IMR-90 (cell line): ENCODE measurements around the gene FAM240A. TPM values are rescaled to one million over a fixed set of nuclear protein-coding genes. Genes with fewer than 3 reads are reported as not detected.

Source experiments
- ATAC-seq: fragments of 200-7000 bp; cut with Tn5 transposase; 2 replicates; pipeline ENCODE4 v1.9.1; 2020; ENCODE audit warnings: low read depth, mild to moderate bottlenecking, moderate library complexity
- BruUV-seq: library from RNA; stranded (reverse); fragments of 400-500 nt; replicated peaks from 2 replicates; lab custom pipeline; 2021; lab: Mats Ljungman, UMichigan
- CTCF ChIA-PET: fragments of 300-600 bp; formaldehyde crosslinking; extraction: SDS; loops from one replicate; lab custom pipeline; 2021; ENCODE audit warnings: antibody characterized with exemption; lab: Yijun Ruan, JAX
- POLR2A ChIA-PET: fragments of 300-600 bp; sonication (Branson Sonifier 250); formaldehyde crosslinking; loops from one replicate; lab custom pipeline; 2022; ENCODE audit warnings: antibody characterized with exemption; ENCODE audit not compliant: unreplicated experiment; lab: Charles Lee
- DNase-seq: peaks from one replicate; pipeline ENCODE4 v3.0.0; 2013
- H2AFZ ChIP-seq: replicated peaks from 2 replicates; pipeline ENCODE3; 2013; ENCODE audit warnings: low read length, mild to moderate bottlenecking; ENCODE audit not compliant: poor library complexity
- H2AK5ac ChIP-seq: 2 replicates; pipeline ENCODE4 v1.6.1; 2013; ENCODE audit warnings: low read depth, low read length, inconsistent platforms
- H2AK9ac ChIP-seq: replicated peaks from 2 replicates; pipeline ENCODE3; 2013; ENCODE audit warnings: mild to moderate bottlenecking, low read depth, low read length, moderate library complexity; ENCODE audit not compliant: poor library complexity
- H2BK120ac ChIP-seq: 2 replicates; pipeline ENCODE4 v1.6.1; 2013; ENCODE audit warnings: low read depth, low read length, inconsistent platforms
- H2BK15ac ChIP-seq: 3 replicates; pipeline ENCODE4 v1.6.1; 2013; ENCODE audit warnings: low read depth, low read length, inconsistent platforms
- H2BK20ac ChIP-seq: 2 replicates; pipeline ENCODE4 v1.6.1; 2013; ENCODE audit warnings: low read depth, mild to moderate bottlenecking, inconsistent platforms, low read length, moderate library complexity
- H2BK5ac ChIP-seq: 2 replicates; pipeline ENCODE4 v1.6.1; 2013; ENCODE audit warnings: mild to moderate bottlenecking, low read depth, low read length, inconsistent platforms; ENCODE audit not compliant: poor library complexity, severe bottlenecking
- H3K14ac ChIP-seq: replicated peaks from 2 replicates; pipeline ENCODE4 v1.6.1; 2013; ENCODE audit warnings: low read depth, low read length, inconsistent platforms
- H3K18ac ChIP-seq: 2 replicates; pipeline ENCODE4 v1.6.1; 2013; ENCODE audit warnings: low read depth, low read length, control low read depth
- H3K23ac ChIP-seq: 2 replicates; pipeline ENCODE4 v1.6.1; 2013; ENCODE audit warnings: low read depth, low read length, inconsistent platforms
- H3K27ac ChIP-seq: 2 replicates; pipeline ENCODE4 v1.5.1; 2013; ENCODE audit warnings: mild to moderate bottlenecking, control low read depth, low read length; ENCODE audit not compliant: insufficient read depth
- H3K27me3 ChIP-seq: 2 replicates; pipeline ENCODE4 v1.6.1; 2013; ENCODE audit warnings: low read length; ENCODE audit not compliant: control insufficient read depth, insufficient read depth
- H3K36me3 ChIP-seq: 2 replicates; pipeline ENCODE4 v1.6.1; 2013; ENCODE audit warnings: low read length, mixed read lengths; ENCODE audit not compliant: control insufficient read depth, insufficient read depth
- H3K4ac ChIP-seq: 2 replicates; pipeline ENCODE4 v1.6.1; 2013; ENCODE audit warnings: low read depth, low read length, inconsistent platforms
- H3K4me1 ChIP-seq: 2 replicates; pipeline ENCODE4 v1.6.1; 2013; ENCODE audit warnings: low read length, mixed read lengths; ENCODE audit not compliant: control insufficient read depth, insufficient read depth
- H3K4me2 ChIP-seq: 2 replicates; pipeline ENCODE4 v1.6.1; 2013; ENCODE audit warnings: low read depth, mild to moderate bottlenecking, control low read depth, low read length, moderate library complexity
- H3K4me3 ChIP-seq: 2 replicates; pipeline ENCODE4 v1.5.1; 2013; ENCODE audit warnings: low read depth, mild to moderate bottlenecking, control low read depth, low read length, moderate library complexity; ENCODE audit not compliant: insufficient read depth
- H3K56ac ChIP-seq: 2 replicates; pipeline ENCODE4 v1.6.1; 2013; ENCODE audit warnings: low read length, inconsistent platforms; ENCODE audit not compliant: insufficient read depth; ENCODE audit errors: extremely low read depth
- H3K79me1 ChIP-seq, 2 experiments: 2 replicates each; pipeline ENCODE4 v1.6.1; 2013; ENCODE audit warnings: low read length in 2 of 2, inconsistent platforms in 1 of 2, low read depth in 1 of 2
- H3K9ac ChIP-seq: 2 replicates; pipeline ENCODE4 v1.6.1; 2013; ENCODE audit warnings: low read depth, low read length, control low read depth
- H3K9me1 ChIP-seq: 2 replicates; pipeline ENCODE4 v1.6.1; 2013; ENCODE audit warnings: low read length, inconsistent platforms; ENCODE audit not compliant: insufficient read depth
- H3K9me3 ChIP-seq: 2 replicates; pipeline ENCODE4 v1.6.1; 2013; ENCODE audit warnings: low read length; ENCODE audit not compliant: control insufficient read depth, insufficient read depth
- H4K20me1 ChIP-seq: 2 replicates; pipeline ENCODE4 v1.6.1; 2013; ENCODE audit warnings: low read length, inconsistent platforms; ENCODE audit not compliant: insufficient read depth
- H4K5ac ChIP-seq: 2 replicates; pipeline ENCODE4 v1.6.1; 2013; ENCODE audit warnings: mild to moderate bottlenecking, low read depth, low read length, control low read depth
- H4K8ac ChIP-seq, 2 experiments: 2 replicates each; pipeline ENCODE4 v1.6.1; 2013; ENCODE audit warnings: low read depth in 2 of 2, low read length in 2 of 2, control low read depth in 1 of 2, inconsistent platforms in 1 of 2
- H4K91ac ChIP-seq: 2 replicates; pipeline ENCODE4 v1.6.1; 2013; ENCODE audit warnings: low read depth, low read length, inconsistent platforms; ENCODE audit not compliant: insufficient read depth
- BHLHE40 ChIP-seq: fragments of 150-350 bp; IDR thresholded peaks from 2 replicates; pipeline ENCODE4 v1.6.1; 2016; ENCODE audit warnings: mild to moderate bottlenecking, low read depth, low read length
- CEBPB ChIP-seq: IDR thresholded peaks from 2 replicates; pipeline ENCODE4 v1.6.1; 2012; ENCODE audit warnings: low read depth, low read length, improper control_type of control experiment
- CHD1 ChIP-seq: IDR thresholded peaks from 2 replicates; pipeline ENCODE4 v1.6.1; 2012; ENCODE audit warnings: low read depth, low read length, improper control_type of control experiment
- CTCF ChIP-seq: conservative IDR thresholded peaks from 2 replicates; pipeline ENCODE4 v1.5.1; 2012; ENCODE audit warnings: mild to moderate bottlenecking, low read depth, low read length, improper control_type of control experiment
- ELK1 ChIP-seq: fragments of 150-350 bp; IDR thresholded peaks from 2 replicates; pipeline ENCODE4 v1.6.1; 2016; ENCODE audit warnings: low read depth, mild to moderate bottlenecking, low read length, moderate library complexity, borderline replicate concordance
- FOS ChIP-seq: fragments of 150-350 bp; IDR thresholded peaks from 2 replicates; pipeline ENCODE4 v1.6.1; 2016; ENCODE audit warnings: low read depth, low read length
- MAFK ChIP-seq: IDR thresholded peaks from 2 replicates; pipeline ENCODE4 v1.6.1; 2012; ENCODE audit warnings: low read depth, low read length, improper control_type of control experiment
- MAZ ChIP-seq: IDR thresholded peaks from 2 replicates; pipeline ENCODE4 v1.6.1; 2012; ENCODE audit warnings: low read depth, mild to moderate bottlenecking, low read length, improper control_type of control experiment, moderate library complexity, borderline replicate concordance
- MXI1 ChIP-seq: IDR thresholded peaks from 2 replicates; pipeline ENCODE4 v1.6.1; 2012; ENCODE audit warnings: low read depth, mild to moderate bottlenecking, low read length, moderate library complexity, borderline replicate concordance
- NFE2L2 ChIP-seq: fragments of 150-350 bp; IDR thresholded peaks from 2 replicates; pipeline ENCODE4 v1.6.1; 2016; ENCODE audit warnings: low read depth, mild to moderate bottlenecking, low read length
- POLR2A ChIP-seq: IDR thresholded peaks from 2 replicates; pipeline ENCODE4 v1.6.1; 2012; ENCODE audit warnings: mild to moderate bottlenecking, low read depth, low read length
- RAD21 ChIP-seq: IDR thresholded peaks from 2 replicates; pipeline ENCODE4 v1.6.1; 2012; ENCODE audit warnings: low read length, improper control_type of control experiment
- RCOR1 ChIP-seq: IDR thresholded peaks from 2 replicates; pipeline ENCODE4 v1.6.1; 2012; ENCODE audit warnings: mild to moderate bottlenecking, low read length, improper control_type of control experiment; ENCODE audit not compliant: insufficient replicate concordance
- RFX5 ChIP-seq: IDR thresholded peaks from 2 replicates; pipeline ENCODE4 v1.8.0; 2012; ENCODE audit warnings: low read depth, mild to moderate bottlenecking, low read length, moderate library complexity
- SMC3 ChIP-seq: fragments of 150-350 bp; IDR thresholded peaks from 2 replicates; pipeline ENCODE4 v1.6.1; 2016; ENCODE audit warnings: low read depth, mild to moderate bottlenecking, antibody characterized with exemption, low read length, moderate library complexity
- USF2 ChIP-seq: fragments of 150-350 bp; IDR thresholded peaks from 2 replicates; pipeline ENCODE4 v1.6.1; 2017; ENCODE audit warnings: mild to moderate bottlenecking, antibody characterized with exemption, low read length, low read depth
- WGBS, 2 experiments: methylation state at CpG; one replicate each; pipeline versions ENCODE4 v1.1.5 to v1.1.7; 2013; ENCODE audit warnings: missing lambda C conversion rate in 2 of 2; ENCODE audit not compliant: insufficient read length in 1 of 2; ENCODE audit errors: extremely low coverage in 2 of 2; 5-methylcytosine and 5-hydroxymethylcytosine counted together
- dilution Hi-C: fragments of 300-500 bp; cut with HindIII; formaldehyde crosslinking; loops from one replicate; pipeline ENCODE4 v1.14.3; 2018; ENCODE audit warnings: low sequenced_read_pairs; ENCODE audit not compliant: unreplicated experiment
- in situ Hi-C: fragments of 300-500 bp; cut with MboI; formaldehyde crosslinking; loops from 3 replicates; pipeline ENCODE4 v1.14.3; 2019; ENCODE audit warnings: low sequenced_read_pairs, inconsistent platforms, mixed read lengths
- intact Hi-C: fragments of 100-400 bp; cut with micrococcal nuclease; formaldehyde crosslinking; loops from 2 replicates; pipeline ENCODE4 v1.10.0; 2022
- polyA plus RNA-seq, 3 experiments: library from polyadenylated mRNA; depleted of rRNA; stranded (reverse); fragments of >200 nt; gene quantifications; 2 replicates each; pipeline ENCODE4 v1.2.3, GENCODE V29; 2012; ENCODE audit warnings: low replicate concordance in 1 of 3
- total RNA-seq: library from RNA; depleted of rRNA; stranded (reverse); fragments of >200 nt; gene quantifications from 2 replicates; pipeline ENCODE4 v1.2.3, GENCODE V29; 2012

FAM240A gene
- total and polyA plus RNA-seq, 2 of the 4 experiments (the other 2 are of a cell fraction) = not detected

- dilution Hi-C loops = no loop called here
Observed at GRCh38 chr3:46580675-46581074, 31.6 kb upstream of the FAM240A start.

More at GRCh38 chr3:46580675-46581074, 31.6 kb upstream of the FAM240A start:
- Histone ChIP-seq H3K4me1 (no peaks in the 10 kb centered on the region), H3K18ac (no peak overlapping the region), H2BK5ac (no peak overlapping the region), H3K27ac (no peak overlapping the region), H2AFZ (no peak overlapping the region), H3K9me3 (no peaks in the 10 kb centered on the region), H4K5ac (no peak overlapping the region), H3K56ac (no peak overlapping the region), H3K4me2 (no peak overlapping the region), H3K9ac (no peak overlapping the region), H2BK120ac (no peak overlapping the region), H2AK5ac (no peak overlapping the region), H3K4me3 (no peak overlapping the region), H3K14ac (no peak overlapping the region), H3K9me1 (no peaks in the 10 kb centered on the region), H3K27me3 (peaks cover 31% of the 10 kb centered on the region), H2BK20ac (no peak overlapping the region), H4K8ac (no peak overlapping the region), H2AK9ac (no peak overlapping the region), H4K20me1 (no peaks in the 10 kb centered on the region), H2BK15ac (no peak overlapping the region), H3K4ac (no peak overlapping the region), H3K79me1 (no peaks in the 10 kb centered on the region), H4K91ac (no peak overlapping the region), H3K23ac (no peak overlapping the region), H3K36me3 (no peaks in the 10 kb centered on the region)
- 100% methylated on average over 1 of the region's 1 CpG; no CpG with 5 or more reads in 1 of the 2 experiments for WGBS, 2 experiments
- ChIA-PET CTCF (no interaction called here), POLR2A (no interaction called here)
- ATAC-seq (no peak), DNase-seq (no peak)
- in situ Hi-C loops (no loop called here), intact Hi-C loops (no loop called here)
- BruUV-seq = no TSS peak
- TF ChIP-seq CTCF (no peak), MAZ (no peak), FOS (no peak), SMC3 (no peak), MXI1 (no peak), BHLHE40 (no peak), MAFK (no peak), USF2 (no peak), RAD21 (no peak), POLR2A (no peak), CEBPB (no peak), RCOR1 (no peak), CHD1 (no peak), RFX5 (no peak), NFE2L2 (no peak), ELK1 (no peak)
